HepG2 (cell line): ENCODE data around the gene MEDAG. TPM values are rescaled to one million over a fixed set of nuclear protein-coding genes. Genes with fewer than 3 reads are reported as not detected.

Source experiments
- ATAC-seq: fragments of 200-7000 bp; cut with Tn5 transposase; 3 replicates; pipeline ENCODE4 v1.9.1; 2020; ENCODE audit warnings: mild to moderate bottlenecking, moderate library complexity
- BruUV-seq: library from RNA; stranded (reverse); fragments of 400-500 nt; replicated peaks from 2 replicates; lab custom pipeline; 2021; lab: Mats Ljungman, UMichigan
- CTCF ChIA-PET: fragments of 300-600 bp; formaldehyde crosslinking; extraction: SDS; loops from one replicate; lab custom pipeline; 2021; ENCODE audit warnings: low total read pairs, inconsistent platforms, low intra/inter-chr PET ratio; lab: Yijun Ruan, JAX
- POLR2A ChIA-PET: fragments of 350-600 bp; sonication (Branson Sonifier 250); formaldehyde crosslinking; loops from one replicate; lab custom pipeline; 2020; ENCODE audit warnings: antibody characterized with exemption, inconsistent platforms; lab: Yijun Ruan, JAX
- DNase-seq: peaks from one replicate; pipeline ENCODE4 v3.0.0-alpha.2; 2015; ENCODE audit warnings: low spot score
- FAIRE-seq: peaks from 3 replicates; lab custom pipeline; 2011; peaks lifted over from hg19 to GRCh38; lab: Jason Lieb, UNC
- H2AFZ ChIP-seq: one replicate; pipeline ENCODE4 v1.6.1; 2011; ENCODE audit warnings: low read length, inconsistent platforms
- H3K27ac ChIP-seq: fragments of 300-600 bp; 3 replicates; pipeline ENCODE4 v1.8.0; 2011; ENCODE audit warnings: mixed run types, mild to moderate bottlenecking, mixed read lengths, low read length, inconsistent platforms; ENCODE audit not compliant: insufficient read depth; ENCODE audit errors: extremely low read length
- H3K27me3 ChIP-seq, 2 experiments: fragments of 200-600 bp in 1 of 2; 2 replicates in 1 of 2; 3 replicates in 1 of 2; pipeline versions ENCODE4 v1.6.0 to v1.8.0; 2011; ENCODE audit warnings: low read length in 2 of 2, mild to moderate bottlenecking in 2 of 2, moderate library complexity in 2 of 2, inconsistent platforms in 1 of 2; ENCODE audit not compliant: insufficient read depth in 2 of 2, control insufficient read depth in 1 of 2
- H3K36me3 ChIP-seq, 2 experiments: fragments of 200-600 bp in 1 of 2; replicated peaks in 1 of 2; 2 replicates in 1 of 2; 3 replicates in 1 of 2; pipeline versions ENCODE4 v1.5.1 to v1.8.0; 2011; ENCODE audit warnings: low read length in 2 of 2, inconsistent platforms in 1 of 2; ENCODE audit not compliant: insufficient read depth in 2 of 2, control insufficient read depth in 1 of 2
- H3K4me1 ChIP-seq: 2 replicates; pipeline ENCODE4 v1.5.1; 2012; ENCODE audit warnings: low read length, inconsistent platforms; ENCODE audit not compliant: insufficient read depth
- H3K4me2 ChIP-seq: 2 replicates; pipeline ENCODE4 v1.6.0; 2011; ENCODE audit warnings: low read depth, low read length, inconsistent platforms
- H3K4me3 ChIP-seq, 3 experiments: fragments of 200-600 bp in 1 of 3; sonication (generic), shearing (Covaris generic) in 1 of 3; replicated peaks in 1 of 3; 2 replicates each; pipeline ENCODE4 v1.5.1; 2011 to 2016; ENCODE audit warnings: low read length in 3 of 3, inconsistent platforms in 2 of 3, low read depth in 2 of 3, mild to moderate bottlenecking in 2 of 3, control low read depth in 1 of 3, mixed read lengths in 1 of 3; ENCODE audit not compliant: insufficient read depth in 1 of 3
- H3K79me2 ChIP-seq: one replicate; pipeline ENCODE4 v1.6.1; 2011; ENCODE audit warnings: low read length, inconsistent platforms; ENCODE audit not compliant: insufficient read depth
- H3K9ac ChIP-seq: 2 replicates; pipeline ENCODE4 v1.6.0; 2011; ENCODE audit warnings: mild to moderate bottlenecking, low read depth, low read length, inconsistent platforms; ENCODE audit not compliant: insufficient read depth
- H3K9me3 ChIP-seq: 2 replicates; pipeline ENCODE4 v1.5.1; 2012; ENCODE audit warnings: mild to moderate bottlenecking, low read length
- H4K20me1 ChIP-seq: 2 replicates; pipeline ENCODE4 v1.6.0; 2011; ENCODE audit warnings: inconsistent platforms, mild to moderate bottlenecking, low read length, moderate library complexity; ENCODE audit not compliant: insufficient read depth
- CEBPB ChIP-seq: IDR thresholded peaks from 2 replicates; pipeline ENCODE4 v1.6.1; 2011; ENCODE audit warnings: low read depth, low read length, improper control_type of control experiment, borderline replicate concordance
- CENPX ChIP-seq: sonication (generic); formaldehyde crosslinking; IDR thresholded peaks from 2 replicates; pipeline ENCODE4 v1.9.0; 2021; ENCODE audit warnings: mild to moderate bottlenecking, missing genetic modification reagents, moderate library complexity
- CHD4 ChIP-seq: fragments of 200-600 bp; sonication (generic); IDR thresholded peaks from 2 replicates; pipeline ENCODE4 v1.7.0; 2017; ENCODE audit warnings: mild to moderate bottlenecking, low read length, borderline replicate concordance
- EEA1 ChIP-seq: sonication (generic); formaldehyde crosslinking; IDR thresholded peaks from 2 replicates; pipeline ENCODE4 v1.5.1; 2020; ENCODE audit warnings: mild to moderate bottlenecking, missing genetic modification reagents, borderline replicate concordance
- HES4 ChIP-seq: sonication (generic); formaldehyde crosslinking; IDR thresholded peaks from 2 replicates; pipeline ENCODE4 v1.9.0; 2021; ENCODE audit warnings: mild to moderate bottlenecking, missing genetic modification reagents, borderline replicate concordance
- HOXA5 ChIP-seq: sonication (generic); formaldehyde crosslinking; IDR thresholded peaks from 2 replicates; pipeline ENCODE4 v1.4.0; 2020; ENCODE audit warnings: missing genetic modification reagents
- HOXD1 ChIP-seq: sonication (generic); formaldehyde crosslinking; IDR thresholded peaks from 2 replicates; pipeline ENCODE4 v1.5.0; 2020; ENCODE audit warnings: missing genetic modification reagents
- MXD1 ChIP-seq: sonication (generic); formaldehyde crosslinking; IDR thresholded peaks from 2 replicates; pipeline ENCODE4 v1.4.0; 2020; ENCODE audit warnings: mild to moderate bottlenecking, missing genetic modification reagents
- PRDM10 ChIP-seq: sonication (generic); formaldehyde crosslinking; IDR thresholded peaks from 2 replicates; pipeline ENCODE4 v1.4.0; 2020; ENCODE audit warnings: low read depth, missing genetic modification reagents
- ZBTB25 ChIP-seq: IDR thresholded peaks from 2 replicates; pipeline ENCODE4 v1.6.1; 2018; ENCODE audit warnings: missing genetic modification reagents
- ZC3H4 ChIP-seq: sonication (generic); formaldehyde crosslinking; IDR thresholded peaks from 2 replicates; pipeline ENCODE4 v1.4.0; 2020; ENCODE audit warnings: missing genetic modification reagents, borderline replicate concordance
- ZNF230 ChIP-seq: sonication (generic); formaldehyde crosslinking; IDR thresholded peaks from 2 replicates; pipeline ENCODE4 v1.4.0; 2020; ENCODE audit warnings: mild to moderate bottlenecking, missing genetic modification reagents
- ZNF639 ChIP-seq: conservative IDR thresholded peaks from 2 replicates; pipeline ENCODE4 v1.6.1; 2018; ENCODE audit warnings: missing genetic modification reagents
- ZNF674 ChIP-seq: sonication (generic); formaldehyde crosslinking; IDR thresholded peaks from 2 replicates; pipeline ENCODE4 v1.5.0; 2020; ENCODE audit warnings: low read depth, mild to moderate bottlenecking, missing genetic modification reagents
- ZNF720 ChIP-seq: sonication (generic); formaldehyde crosslinking; IDR thresholded peaks from 2 replicates; pipeline ENCODE4 v1.4.0; 2020; ENCODE audit warnings: missing genetic modification reagents
- ZNF850 ChIP-seq: sonication (generic); formaldehyde crosslinking; conservative IDR thresholded peaks from 2 replicates; pipeline ENCODE4 v1.9.0; 2021; ENCODE audit warnings: mild to moderate bottlenecking, missing genetic modification reagents
- ZSCAN5A ChIP-seq: sonication (generic); formaldehyde crosslinking; IDR thresholded peaks from 2 replicates; pipeline ENCODE4 v1.8.0; 2022; ENCODE audit warnings: mild to moderate bottlenecking, missing genetic modification reagents, borderline replicate concordance
- WGBS: methylation state at CpG from one replicate; pipeline ENCODE4 v1.1.6; 2017; ENCODE audit warnings: low lambda C conversion rate; 5-methylcytosine and 5-hydroxymethylcytosine counted together
- in situ Hi-C: cut with HindIII; loops from 2 replicates; pipeline ENCODE4 v1.10.0; 2017; ENCODE audit warnings: low pct_unique_long_range_greater_than_20kb; ENCODE audit not compliant: extremely low pct_ligation_motif_present
- intact Hi-C: fragments of 100-400 bp; cut with micrococcal nuclease; formaldehyde crosslinking; loops from one replicate; pipeline ENCODE4 v1.10.0; 2022; ENCODE audit not compliant: unreplicated experiment
- polyA plus RNA-seq, 8 experiments: library from polyadenylated mRNA; depleted of rRNA in 3 of 8; stranded (reverse) in 7 of 8; unstranded in 1 of 8; fragments of >200 nt; fragmentation: Illumina TruSeq in 4 of 8; extraction: Trizol in 4 of 8; gene quantifications; 2 replicates each; pipeline versions ENCODE4 v1.2.1 to v1.2.3, GENCODE V29; 2011 to 2016; ENCODE audit warnings: low read depth in 4 of 8, missing spikeins in 1 of 8, mixed read lengths in 1 of 8; ENCODE audit not compliant: insufficient read depth in 1 of 8
- total RNA-seq, 5 experiments: library from RNA; depleted of rRNA; stranded (reverse); fragments of >200 nt; fragmentation: Illumina TruSeq; extraction: Trizol; gene quantifications; 2 replicates each; pipeline ENCODE4 v1.2.3, GENCODE V29; 2016; ENCODE audit warnings: low read depth in 1 of 5

Gene MEDAG
- total and polyA plus RNA-seq, 2 of the 13 experiments (the other 11 are each of a cell fraction or from before 2014, with no cell fraction given): not detected

GRCh38 chr13:30871588-30872275 lies 34.3 kb upstream of the MEDAG start (continued):
- TF ChIP-seq PRDM10: no peak
- TF ChIP-seq MXD1 (CRISPR knock-in tag): no peak
- no peak for TF ChIP-seq HOXD1 (CRISPR knock-in tag)
- TF ChIP-seq EEA1: no peak
- TF ChIP-seq CENPX (CRISPR knock-in tag): no peak
- TF ChIP-seq CHD4: no peak
- no peak for TF ChIP-seq ZC3H4
- TF ChIP-seq ZNF720: no peak
- no peak for TF ChIP-seq CEBPB

GRCh38 chr13:30872276-30872594 lies 33.8 kb upstream of the MEDAG start:
- Histone ChIP-seq H3K79me2 (no peaks in the 10 kb centered on the region), H2AFZ (no peak overlapping the region), H3K27ac (no peak overlapping the region), H3K27me3 (peaks cover 0 to 21% of the 10 kb centered on the region in 2 experiments; a peak in 4 of 5 replicates), H3K4me3 (no peak overlapping the region), H4K20me1 (no peaks in the 10 kb centered on the region), H3K9ac (no peak overlapping the region), H3K4me1 (peaks cover 42% of the 10 kb centered on the region), H3K9me3 (no peaks in the 10 kb centered on the region), H3K4me2 (no peak overlapping the region), H3K36me3 (no peaks in the 10 kb centered on the region)
- WGBS: no CpG with 5 or more reads among the region's 7 CpGs
- ATAC-seq (no peak), FAIRE-seq (no peak), DNase-seq (no peak)
- in situ Hi-C loops: no loop called here
- no TSS peak for BruUV-seq
- intact Hi-C loops: no loop called here
- POLR2A ChIA-PET: no interaction called here
- CTCF ChIA-PET: no interaction called here
- TF ChIP-seq ZNF639 (CRISPR knock-in tag) (no peak), ZBTB25 (CRISPR knock-in tag) (no peak), ZNF850 (no peak), ZNF674 (no peak), HOXA5 (CRISPR knock-in tag) (no peak), HES4 (CRISPR knock-in tag) (no peak), ZSCAN5A (CRISPR knock-in tag) (no peak), ZNF230 (CRISPR knock-in tag) (no peak)
